Naive thymus-derived CD8-positive, alpha-beta T cell (primary cell): ENCODE results near the gene IL1A. TPM values are rescaled to one million over a fixed set of nuclear protein-coding genes. Genes with fewer than 3 reads are reported as not detected.
A peak's percentile ranks its signal among the peaks of the same experiment; 100 is the strongest.
"Not testable (repeated sequence)": the region's sequence is repeated elsewhere in the genome, so short reads cannot be mapped to it uniquely, and the experiment has no call there.

Experiments
- ATAC-seq, 2 donors: fragments of 150-1000 bp; cut with Tn5 transposase in 1 of 2; sonication (Bioruptor Pico), chemical (Tn5 transposase) in 1 of 2; 1 replicate in 1 of 2; 2 replicates in 1 of 2; pipeline ENCODE4 v1.10.0; 2021; ENCODE audit warnings: mild to moderate bottlenecking in 2 of 2, moderate library complexity in 2 of 2
- POLR2A ChIA-PET: fragments of 350-600 bp; sonication (Branson Sonifier 250); formaldehyde crosslinking; loops from one replicate; lab custom pipeline; 2021; ENCODE audit warnings: antibody characterized with exemption; lab: Charles Lee
- DNase-seq, 10 donors: peaks; one replicate each; pipeline versions ENCODE4 v3.0.0 to v3.0.0-alpha.2; 2020 to 2022
- H3K27ac Mint-ChIP-seq, 10 donors: one replicate each; pipeline ENCODE4 v1.8.0; 2020 to 2022; ENCODE audit warnings: mild to moderate bottlenecking in 10 of 10, mixed read lengths in 10 of 10, moderate library complexity in 4 of 10, inconsistent platforms in 1 of 10
- H3K27me3 Mint-ChIP-seq, 5 donors: one replicate each; pipeline ENCODE4 v1.8.0; 2021 to 2022; ENCODE audit warnings: mixed read lengths in 5 of 5
- H3K36me3 Mint-ChIP-seq, 3 donors: one replicate each; pipeline ENCODE4 v1.8.0; 2020 to 2022; ENCODE audit warnings: mixed read lengths in 3 of 3, mild to moderate bottlenecking in 2 of 3, inconsistent platforms in 1 of 3
- H3K4me1 Mint-ChIP-seq, 4 donors: one replicate each; pipeline ENCODE4 v1.8.0; 2021 to 2022; ENCODE audit warnings: mixed read lengths in 4 of 4
- H3K4me3 Mint-ChIP-seq, 10 donors: one replicate each; pipeline ENCODE4 v1.8.0; 2020 to 2022; ENCODE audit warnings: mild to moderate bottlenecking in 10 of 10, mixed read lengths in 10 of 10, moderate library complexity in 6 of 10, inconsistent platforms in 1 of 10
- H3K9me3 Mint-ChIP-seq, 9 donors: one replicate each; pipeline ENCODE4 v1.8.0; 2020 to 2022; ENCODE audit warnings: mixed read lengths in 9 of 9, mild to moderate bottlenecking in 3 of 9, inconsistent platforms in 1 of 9, moderate library complexity in 1 of 9
- polyA plus RNA-seq, 3 donors: library from polyadenylated mRNA; unstranded; fragments of 300-500 nt; fragmentation: Illumina TruSeq; gene quantifications; one replicate each; pipeline ENCODE4 v1.2.3, GENCODE V29; 2021
- total RNA-seq, 8 experiments: library from RNA in 2 of 8; stranded (reverse) in 2 of 8; gene quantifications; one replicate each; pipeline ENCODE4 v1.2.3 and lab custom pipeline; 2021 to 2026

The IL1A gene, protein sequence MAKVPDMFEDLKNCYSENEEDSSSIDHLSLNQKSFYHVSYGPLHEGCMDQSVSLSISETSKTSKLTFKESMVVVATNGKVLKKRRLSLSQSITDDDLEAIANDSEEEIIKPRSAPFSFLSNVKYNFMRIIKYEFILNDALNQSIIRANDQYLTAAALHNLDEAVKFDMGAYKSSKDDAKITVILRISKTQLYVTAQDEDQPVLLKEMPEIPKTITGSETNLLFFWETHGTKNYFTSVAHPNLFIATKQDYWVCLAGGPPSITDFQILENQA
- not detected for total RNA-seq
- polyA plus RNA-seq = not detected
- 0 to 0.06 (median 0) reads per million in 6 experiments for total RNA-seq (lab: John Stamatoyannopoulos, UW)

DNA sequence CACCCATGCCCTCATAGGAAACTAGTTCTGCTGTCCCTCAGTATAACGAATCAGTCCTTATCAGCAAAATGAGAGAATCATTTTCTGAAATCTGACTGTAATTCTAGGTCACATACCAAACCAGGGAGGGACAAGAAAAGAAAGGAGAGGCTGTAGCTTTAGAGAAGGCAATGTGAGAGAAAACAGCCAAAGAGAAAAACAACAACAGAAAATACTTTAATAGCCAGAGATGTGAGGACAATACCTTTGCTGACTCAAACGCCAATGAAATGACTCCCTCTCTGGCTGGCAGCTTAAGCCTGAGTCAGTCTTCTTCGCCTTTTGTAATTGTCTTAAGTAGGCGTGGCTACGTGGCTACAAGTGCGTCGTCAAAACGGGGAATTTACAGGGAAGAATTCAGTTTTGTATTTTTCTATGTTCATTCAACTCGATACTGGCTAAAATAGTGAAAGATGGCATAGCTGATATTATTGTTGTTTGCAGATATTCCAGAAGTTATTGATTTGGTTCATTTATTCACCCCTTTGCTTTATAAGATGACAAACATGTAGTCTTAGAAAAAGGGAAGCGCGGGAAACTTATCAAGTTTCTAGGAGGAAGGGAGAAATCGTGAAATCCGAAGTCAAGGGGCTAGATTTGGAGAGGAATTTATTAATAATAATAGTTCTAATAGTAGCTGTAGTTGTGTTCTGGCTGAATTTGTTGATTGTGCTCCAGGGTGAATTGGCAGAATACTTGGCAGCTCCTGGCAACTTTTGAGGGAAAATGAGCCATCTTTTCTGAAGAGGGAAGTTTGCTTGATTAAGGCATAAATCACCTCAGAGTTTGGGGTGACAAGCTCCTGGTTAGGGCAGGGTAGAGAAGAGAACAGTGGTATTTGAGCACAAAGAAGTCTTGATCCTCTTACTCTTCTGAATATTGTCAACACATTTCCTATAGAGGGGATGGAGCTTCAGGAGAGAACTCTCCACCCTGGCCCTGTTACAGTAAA lies at the start of gene IL1A:
Gene IL1A (minus strand): TSS at position 295 of the 991 bp plus-strand sequence. CDS start 723 bp downstream, outside the sequence.
- H3K36me3 Mint-ChIP-seq = no peaks in the 10 kb centered on the region
- H3K4me3 Mint-ChIP-seq = peak within 1 kb of the TSS in 1 of 10 donors; percentile 50
- peak within 1 kb of the TSS in 1 of 10 donors; percentile 71 for H3K27ac Mint-ChIP-seq
- peak in 1 of 2 donors; percentile 29 for ATAC-seq
- no peaks in the 10 kb centered on the region for H3K9me3 Mint-ChIP-seq
- H3K27me3 Mint-ChIP-seq = peaks cover 1 to 37% (median 14%) of the 10 kb centered on the region in 5 donors
- peaks cover 0 to 23% (median 0%) of the 10 kb centered on the region in 4 donors for H3K4me1 Mint-ChIP-seq
- POLR2A ChIA-PET = no interaction called here
- no peak for DNase-seq

DNA sequence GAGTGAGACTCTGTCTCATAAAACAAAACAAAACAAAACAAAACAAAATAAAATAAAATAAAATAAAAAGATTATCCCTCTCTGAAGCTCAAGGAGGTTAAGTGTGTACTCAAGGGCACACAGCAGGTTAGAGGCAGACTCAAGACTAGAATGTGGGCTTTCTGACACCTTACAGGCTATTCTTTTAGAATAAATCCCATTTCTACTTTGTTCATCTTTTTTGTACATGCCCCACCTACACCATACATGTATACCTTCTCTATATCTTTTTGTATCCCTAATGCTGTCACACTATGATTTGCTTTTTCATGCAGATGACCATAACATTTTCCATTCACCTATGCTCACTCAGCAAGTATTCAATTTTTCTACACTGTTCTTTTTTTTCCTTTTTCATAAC lies 49.7 kb upstream of the IL1A start:
- Mint-ChIP-seq H3K27ac (peak overlapping the region in 1 of 10 donors; percentile 10), H3K27me3 (peaks cover 4 to 21% (median 18%) of the 10 kb centered on the region in 5 donors), H3K9me3 (no peaks in the 10 kb centered on the region), H3K4me1 (peaks cover 0 to 20% (median 7%) of the 10 kb centered on the region in 4 donors), H3K36me3 (no peaks in the 10 kb centered on the region), H3K4me3 (peak overlapping the region in 1 of 10 donors; percentile 20)
- ATAC-seq (no peak), DNase-seq (no peak)
- POLR2A ChIA-PET = no interaction called here

GRCh38 chr2:112833639-112833931 lies 49.3 kb upstream of the IL1A start:
- Mint-ChIP-seq H3K4me1 (peaks cover 0 to 18% (median 7%) of the 10 kb centered on the region in 4 donors), H3K27me3 (peaks cover 1 to 17% (median 14%) of the 10 kb centered on the region in 5 donors)
- H3K4me3 Mint-ChIP-seq, ATAC-seq, DNase-seq, POLR2A ChIA-PET, H3K27ac Mint-ChIP-seq, H3K36me3 Mint-ChIP-seq, H3K9me3 Mint-ChIP-seq: not testable (repeated sequence)

DNA sequence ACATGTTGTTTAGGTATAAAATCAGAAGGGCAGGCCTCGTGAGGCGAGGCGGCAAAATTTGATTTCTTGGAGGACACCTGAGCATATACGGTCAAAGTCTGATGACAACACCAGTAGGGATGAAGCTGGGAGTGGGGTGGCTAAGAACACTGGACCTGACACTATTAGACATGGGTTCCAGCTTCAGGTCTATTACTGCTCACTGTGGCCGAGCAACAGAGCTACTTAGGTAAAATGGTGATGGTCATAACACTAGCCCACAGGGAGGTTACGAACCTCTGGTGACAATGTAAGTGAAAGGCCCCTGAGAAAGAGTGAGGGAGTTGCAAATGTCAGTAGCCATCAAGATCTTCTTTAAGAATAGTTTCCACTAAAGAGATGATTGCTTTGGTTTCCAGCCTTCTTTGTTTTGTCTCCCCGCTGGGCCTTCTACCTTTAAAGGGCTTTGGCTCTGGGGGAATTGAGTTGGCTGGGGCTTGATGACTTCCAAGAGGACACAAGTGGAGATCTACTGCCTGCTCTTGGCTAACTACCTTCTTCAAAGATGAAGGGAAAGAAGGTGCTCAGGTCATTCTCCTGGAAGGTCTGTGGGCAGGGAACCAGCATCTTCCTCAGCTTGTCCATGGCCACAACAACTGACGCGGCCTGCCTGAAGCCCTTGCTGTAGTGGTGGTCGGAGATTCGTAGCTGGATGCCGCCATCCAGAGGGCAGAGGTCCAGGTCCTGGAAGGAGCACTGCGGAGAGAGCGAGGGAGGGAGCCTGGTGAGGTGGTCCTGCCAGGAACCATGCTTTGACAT lies 48.7 kb upstream of the IL1A start:
- ATAC-seq (no peak), DNase-seq (no peak)
- peak overlapping the region in 1 of 10 donors; percentile 72 for H3K4me3 Mint-ChIP-seq
- H3K27ac Mint-ChIP-seq = no peak overlapping the region
- H3K4me1 Mint-ChIP-seq = peaks cover 0 to 18% (median 7%) of the 10 kb centered on the region in 4 donors
- peaks cover 1 to 14% (median 9%) of the 10 kb centered on the region in 5 donors for H3K27me3 Mint-ChIP-seq
- no peaks in the 10 kb centered on the region for H3K36me3 Mint-ChIP-seq
- H3K9me3 Mint-ChIP-seq = no peaks in the 10 kb centered on the region
- POLR2A ChIA-PET = no interaction called here

GRCh38 chr2:112831946-112832840 lies 47.9 kb upstream of the IL1A start:
- Mint-ChIP-seq H3K9me3 (no peaks in the 10 kb centered on the region), H3K36me3 (no peaks in the 10 kb centered on the region), H3K27ac (no peak overlapping the region), H3K4me1 (peaks cover 0 to 18% (median 7%) of the 10 kb centered on the region in 4 donors), H3K27me3 (peaks cover 1 to 14% (median 9%) of the 10 kb centered on the region in 5 donors), H3K4me3 (no peak overlapping the region)
- POLR2A ChIA-PET = no interaction called here
- DNase-seq = no peak
- no peak for ATAC-seq

DNA sequence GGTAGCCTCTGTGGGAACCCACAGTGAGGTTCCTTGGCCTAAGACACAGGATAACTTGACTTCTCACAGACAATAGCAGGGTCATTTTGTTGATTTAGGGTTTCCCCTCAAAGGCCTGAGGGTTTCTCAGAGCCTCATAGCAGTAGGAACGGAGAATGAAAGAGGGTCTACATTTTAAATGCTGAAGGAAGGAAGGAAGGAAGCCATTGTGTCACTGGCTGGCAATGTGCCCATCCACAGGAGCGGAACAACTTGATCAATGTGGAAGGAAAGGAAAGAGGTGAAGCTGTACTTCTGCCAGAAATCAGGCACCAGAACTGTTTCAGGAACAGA lies 47.2 kb upstream of the IL1A start:
- no peaks in the 10 kb centered on the region for H3K36me3 Mint-ChIP-seq
- no peak overlapping the region for H3K4me3 Mint-ChIP-seq
- no peak for ATAC-seq
- H3K27ac Mint-ChIP-seq = peak overlapping the region in 1 of 10 donors; percentile 82
- H3K27me3 Mint-ChIP-seq = peaks cover 1 to 14% (median 9%) of the 10 kb centered on the region in 5 donors
- POLR2A ChIA-PET = no interaction called here
- H3K9me3 Mint-ChIP-seq = no peaks in the 10 kb centered on the region
- DNase-seq = no peak
- peaks cover 0 to 18% (median 7%) of the 10 kb centered on the region in 4 donors for H3K4me1 Mint-ChIP-seq

DNA sequence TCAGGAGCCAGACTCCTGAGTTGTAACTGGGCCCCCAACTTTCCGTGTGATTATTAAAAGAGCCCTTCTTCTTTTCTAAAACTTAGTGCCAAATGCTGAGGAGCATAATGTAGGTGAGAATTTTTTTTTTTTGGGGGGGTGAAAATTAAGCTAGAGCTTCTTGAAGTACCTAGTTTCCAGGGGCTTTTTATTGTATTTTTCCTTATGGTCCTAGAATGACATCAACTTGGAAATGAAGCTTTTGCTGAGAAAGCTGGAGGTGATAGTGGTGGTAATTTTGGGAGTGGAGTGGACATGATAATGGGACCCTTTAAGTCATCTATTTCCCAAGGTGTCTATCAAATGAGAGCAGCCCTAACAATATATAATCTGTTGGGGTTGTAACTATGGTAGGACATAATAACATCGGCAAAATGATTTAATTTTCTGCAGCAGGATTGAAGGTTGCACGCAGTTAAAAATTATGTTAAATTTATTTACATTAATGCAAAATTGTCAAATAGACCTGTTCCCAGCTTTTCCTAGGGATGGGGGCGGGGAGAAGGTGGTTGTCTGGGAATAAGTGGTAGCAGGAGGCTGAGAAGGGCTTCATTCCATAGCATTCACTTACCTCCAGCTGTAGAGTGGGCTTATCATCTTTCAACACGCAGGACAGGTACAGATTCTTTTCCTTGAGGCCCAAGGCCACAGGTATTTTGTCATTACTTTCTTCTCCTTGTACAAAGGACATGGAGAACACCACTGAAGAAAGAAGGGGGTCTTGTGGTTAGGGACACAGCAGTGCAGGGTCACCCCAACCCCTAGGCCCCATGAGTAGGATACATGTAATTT lies 46.6 kb upstream of the IL1A start:
- no peak for DNase-seq
- POLR2A ChIA-PET = no interaction called here
- Mint-ChIP-seq H3K4me1 (peaks cover 0 to 13% (median 6%) of the 10 kb centered on the region in 4 donors), H3K27me3 (peaks cover 2 to 14% (median 9%) of the 10 kb centered on the region in 5 donors), H3K4me3 (no peak overlapping the region), H3K36me3 (no peaks in the 10 kb centered on the region), H3K9me3 (no peaks in the 10 kb centered on the region), H3K27ac (peak overlapping the region in 1 of 10 donors; percentile 82)
- ATAC-seq = no peak

DNA sequence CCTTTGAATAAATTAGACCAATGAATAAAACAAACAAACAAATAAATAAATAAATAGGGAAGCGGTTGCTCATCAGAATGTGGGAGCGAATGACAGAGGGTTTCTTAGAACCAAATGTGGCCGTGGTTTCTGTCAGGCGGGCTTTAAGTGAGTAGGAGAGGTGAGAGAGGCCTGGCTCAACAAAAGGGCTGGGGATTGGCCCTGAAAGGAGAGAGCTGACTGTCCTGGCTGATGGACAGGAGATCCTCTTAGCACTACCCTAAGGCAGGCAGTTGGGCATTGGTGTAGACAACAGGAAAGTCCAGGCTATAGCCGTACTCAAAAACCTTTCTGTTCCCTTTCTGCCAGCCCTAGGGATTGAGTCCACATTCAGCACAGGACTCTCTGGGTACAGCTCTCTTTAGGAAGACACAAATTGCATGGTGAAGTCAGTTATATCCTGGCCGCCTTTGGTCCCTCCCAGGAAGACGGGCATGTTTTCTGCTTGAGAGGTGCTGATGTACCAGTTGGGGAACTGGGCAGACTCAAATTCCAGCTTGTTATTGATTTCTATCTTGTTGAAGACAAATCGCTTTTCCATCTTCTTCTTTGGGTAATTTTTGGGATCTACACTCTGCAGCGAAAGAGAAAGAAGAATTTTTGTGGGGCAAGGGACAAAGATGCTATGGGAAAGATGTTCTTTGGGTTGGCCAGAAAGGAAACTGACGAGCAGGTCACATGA lies 45.8 kb upstream of the IL1A start:
- POLR2A ChIA-PET = no interaction called here
- no peaks in the 10 kb centered on the region for H3K9me3 Mint-ChIP-seq
- H3K4me1 Mint-ChIP-seq = peaks cover 0 to 13% (median 6%) of the 10 kb centered on the region in 4 donors
- no peaks in the 10 kb centered on the region for H3K36me3 Mint-ChIP-seq
- peaks cover 4 to 14% (median 9%) of the 10 kb centered on the region in 5 donors for H3K27me3 Mint-ChIP-seq
- ATAC-seq (no peak), DNase-seq (no peak)
- H3K27ac Mint-ChIP-seq = no peak overlapping the region
- H3K4me3 Mint-ChIP-seq = no peak overlapping the region

GRCh38 chr2:112829101-112829960 lies 45.0 kb upstream of the IL1A start:
- H3K36me3 Mint-ChIP-seq = no peaks in the 10 kb centered on the region
- POLR2A ChIA-PET = no interaction called here
- no peak overlapping the region for H3K27ac Mint-ChIP-seq
- peaks cover 4 to 14% (median 9%) of the 10 kb centered on the region in 5 donors for H3K27me3 Mint-ChIP-seq
- H3K4me1 Mint-ChIP-seq = peaks cover 0 to 17% (median 6%) of the 10 kb centered on the region in 4 donors
- DNase-seq (no peak), ATAC-seq (no peak)
- no peak overlapping the region for H3K4me3 Mint-ChIP-seq
- no peaks in the 10 kb centered on the region for H3K9me3 Mint-ChIP-seq

DNA sequence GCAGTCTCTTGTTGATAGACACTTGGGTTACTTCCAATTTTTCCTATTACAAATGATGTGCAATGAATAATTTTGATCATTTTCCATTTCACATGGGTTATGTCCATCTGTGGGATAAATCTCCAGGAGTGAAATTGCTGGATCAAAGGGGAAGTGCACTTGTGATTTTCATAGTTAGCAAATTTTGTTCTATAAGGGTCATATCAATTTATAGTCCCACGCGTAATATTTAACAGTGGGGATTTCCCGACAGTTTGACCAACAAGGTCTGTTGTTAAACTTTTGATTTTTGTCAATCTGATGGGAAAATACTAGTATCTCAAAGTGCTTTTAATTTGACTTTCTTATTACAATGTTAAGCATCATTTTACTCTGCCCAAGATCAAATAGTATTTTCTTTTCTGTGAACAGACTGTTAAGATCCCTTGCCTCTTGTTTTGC lies 44.0 kb upstream of the IL1A start:
- no peak overlapping the region for H3K4me3 Mint-ChIP-seq
- ATAC-seq (no peak), DNase-seq (no peak)
- H3K27ac Mint-ChIP-seq = no peak overlapping the region
- peaks cover 0 to 15% (median 6%) of the 10 kb centered on the region in 4 donors for H3K4me1 Mint-ChIP-seq
- no peaks in the 10 kb centered on the region for H3K36me3 Mint-ChIP-seq
- H3K27me3 Mint-ChIP-seq = peaks cover 4 to 14% (median 9%) of the 10 kb centered on the region in 5 donors
- H3K9me3 Mint-ChIP-seq = no peaks in the 10 kb centered on the region
- POLR2A ChIA-PET = no interaction called here
